Measurements from ENCODE around the gene RAB7B. TPM values are rescaled to one million over a fixed set of nuclear protein-coding genes. Genes with fewer than 3 reads are reported as not detected.
"Not testable (repeated sequence)": the region's sequence is repeated elsewhere in the genome, so short reads cannot be mapped to it uniquely, and the experiment has no call there.

RAB7B gene
- 2.0 TPM for total RNA-seq
- polyA plus RNA-seq (ENCODE audit: insufficient read depth, low read depth, low replicate concordance) = 0.73 TPM
- long read RNA-seq, donor 1 = 0 reads
- long read RNA-seq, donor 2 = 0 reads
- long read RNA-seq, donor 3 = 0 reads
- long read RNA-seq, donor 4 = 0 reads
- long read RNA-seq, donor 5 = 0 reads
- long read RNA-seq, donor 6 = 0 reads
- long read RNA-seq, donor 7, partial matches to known transcripts = 1 of 6 reads
- long read RNA-seq, donor 7, other reads (novel, unspliced or antisense) = 2 of 6 reads
- long read RNA-seq, donor 8, partial matches to known transcripts = 0 of 1 reads
- long read RNA-seq, donor 8, other reads (novel, unspliced or antisense) = 0 of 1 reads
- long read RNA-seq, donor 9, partial matches to known transcripts = 0 of 1 reads
- long read RNA-seq, donor 9, other reads (novel, unspliced or antisense) = 0 of 1 reads
- long read RNA-seq, donor 10, partial matches to known transcripts = 0 of 1 reads
- long read RNA-seq, donor 10, other reads (novel, unspliced or antisense) = 0 of 1 reads

- FAIRE-seq (no peak), DNase-seq (peak in 3 of 5 donors; percentile 29 to 81 (median 73))
- Histone ChIP-seq H3K9me3 (ENCODE audit: control insufficient read depth in 2 of 3, insufficient read depth in 1 of 3, low read length in 3 of 3) (no peaks in the 10 kb centered on the region), H3K9ac (ENCODE audit: low read length in 3 of 3) (no peak within 1 kb of the TSS), H3K27me3 (ENCODE audit: control insufficient read depth, insufficient read depth, low read length) (no peaks in the 10 kb centered on the region), H3K4me1 (ENCODE audit: control insufficient read depth in 2 of 3, insufficient read depth in 2 of 3, low read depth in 1 of 3, low read length in 3 of 3) (peaks cover 0 to 3% (median 0%) of the 10 kb centered on the region in 3 donors), H3K27ac (ENCODE audit: low read depth in 2 of 2, low read length in 2 of 2) (no peak within 1 kb of the TSS), H3K4me3 (ENCODE audit: low read length in 3 of 3) (no peak within 1 kb of the TSS), H3K36me3 (ENCODE audit: control insufficient read depth in 2 of 3, insufficient read depth in 3 of 3, low read length in 3 of 3) (no peaks in the 10 kb centered on the region)
- intact Hi-C loops (cut with DNase I) = no loop called here
- TF ChIP-seq CTCF (IDR thresholded peaks at IDR 0.05; ENCODE audit: borderline replicate concordance, extremely low read depth, insufficient read depth) = no peak
Measured at GRCh38 chr1:206002871-206003801, at the start of gene RAB7B. Gene RAB7B (minus strand): TSS chr1:206003395. CDS start chr1:205994135, 9,260 bp downstream.

GRCh38 chr1:206052231-206052865 is 49.2 kb upstream of the RAB7B start:
- H3K4me1 ChIP-seq (ENCODE audit: control insufficient read depth in 2 of 3, insufficient read depth in 2 of 3, low read depth in 1 of 3, low read length in 3 of 3); FAIRE-seq; H3K27me3 ChIP-seq (ENCODE audit: control insufficient read depth, insufficient read depth, low read length); H3K9ac ChIP-seq (ENCODE audit: low read length in 3 of 3); H3K9me3 ChIP-seq (ENCODE audit: control insufficient read depth in 2 of 3, insufficient read depth in 1 of 3, low read length in 3 of 3); DNase-seq; intact Hi-C loops (cut with DNase I); H3K36me3 ChIP-seq (ENCODE audit: control insufficient read depth in 2 of 3, insufficient read depth in 3 of 3, low read length in 3 of 3): not testable (repeated sequence)
- Histone ChIP-seq H3K4me3 (ENCODE audit: low read length in 3 of 3) (peak overlapping the region in 1 of 3 donors; percentile 67), H3K27ac (ENCODE audit: low read depth in 2 of 2, low read length in 2 of 2) (peak overlapping the region; percentile 30 to 59)

- Histone ChIP-seq H3K4me3 (ENCODE audit: low read length in 3 of 3) (no peak overlapping the region), H3K9me3 (ENCODE audit: control insufficient read depth in 2 of 3, insufficient read depth in 1 of 3, low read length in 3 of 3) (no peaks in the 10 kb centered on the region)
- intact Hi-C loops (cut with DNase I) = no loop called here
Measured at GRCh38 chr1:206050655-206051235, 47.5 kb upstream of the RAB7B start.

More at GRCh38 chr1:206050655-206051235, 47.5 kb upstream of the RAB7B start:
- Histone ChIP-seq H3K4me1 (ENCODE audit: control insufficient read depth in 2 of 3, insufficient read depth in 2 of 3, low read depth in 1 of 3, low read length in 3 of 3) (peaks cover 0 to 10% (median 7%) of the 10 kb centered on the region in 3 donors), H3K9ac (ENCODE audit: low read length in 3 of 3) (no peak overlapping the region), H3K36me3 (ENCODE audit: control insufficient read depth in 2 of 3, insufficient read depth in 3 of 3, low read length in 3 of 3) (no peaks in the 10 kb centered on the region), H3K27ac (ENCODE audit: low read depth in 2 of 2, low read length in 2 of 2) (no peak overlapping the region), H3K27me3 (ENCODE audit: control insufficient read depth, insufficient read depth, low read length) (no peaks in the 10 kb centered on the region)
- DNase-seq (peak in 2 of 5 donors; percentile 38 to 81), FAIRE-seq (no peak)
- TF ChIP-seq CTCF (IDR thresholded peaks at IDR 0.05; ENCODE audit: borderline replicate concordance, extremely low read depth, insufficient read depth) = no peak

Data from kidney (tissue), 22 donors.